Keratinocyte (primary cell): ENCODE measurements around the gene ZCCHC24.

Experiments used
- CTCF ChIP-seq, 3 experiments: IDR thresholded peaks in 1 of 3; conservative IDR thresholded peaks in 1 of 3; optimal IDR thresholded peaks in 1 of 3; 2 replicates in 2 of 3; 3 replicates in 1 of 3; pipeline versions ENCODE3 to v1.5.1; 2011; ENCODE audit warnings: low read length in 3 of 3, mild to moderate bottlenecking in 3 of 3, moderate library complexity in 2 of 3, control low read depth in 1 of 3, inconsistent platforms in 1 of 3; ENCODE audit not compliant: insufficient read depth in 2 of 3; ENCODE audit errors: extremely low read depth in 1 of 3
- EZH2 ChIP-seq: IDR thresholded peaks from one replicate; pipeline ENCODE4 v1.6.1; 2012; ENCODE audit warnings: inconsistent platforms, mild to moderate bottlenecking, low read length, moderate library complexity

GRCh38 chr10:79451046-79451699 is 5.7 kb upstream of the ZCCHC24 start:
- TF ChIP-seq CTCF (optimal IDR thresholded peaks at IDR 0.05 in 1 of 3, IDR thresholded peaks at IDR 0.05 in 1 of 3, conservative IDR thresholded peaks at IDR 0.05 in 1 of 3; ENCODE audit: extremely low read depth in 1 of 3, insufficient read depth in 2 of 3, low read length in 3 of 3) (no peak), EZH2 (no peak)
